ENCODE data around the gene NCOA3.
"Not testable (repeated sequence)": the region's sequence is repeated elsewhere in the genome, so short reads cannot be mapped to it uniquely, and the experiment has no call there.

Gene NCOA3

GRCh38 chr20:47571426-47571825, 69.7 kb downstream of the NCOA3 start:
- no peak for DNase-seq

- DNase-seq, result no peak
These were observed 70.5 kb downstream of the NCOA3 start for GRCh38 chr20:47572105-47572729.

- no peak for DNase-seq
These were observed 71.9 kb downstream of the NCOA3 start for GRCh38 chr20:47573559-47573958.

GRCh38 chr20:47574616-47575364, 73.1 kb downstream of the NCOA3 start:
- DNase-seq, result peak; percentile 47

GRCh38 chr20:47576516-47577033, 74.9 kb downstream of the NCOA3 start:
- peak; percentile 83 for DNase-seq

GRCh38 chr20:47577314-47577713, 75.6 kb downstream of the NCOA3 start:
- no peak for DNase-seq

- no peak for DNase-seq
These were observed 76.9 kb downstream of the NCOA3 start for GRCh38 chr20:47578543-47578942.

GRCh38 chr20:47580686-47581085, 79.0 kb downstream of the NCOA3 start:
- DNase-seq, result not testable (repeated sequence)

GRCh38 chr20:47581090-47581489, 79.4 kb downstream of the NCOA3 start:
- DNase-seq, result no peak

GRCh38 chr20:47583551-47583950, 81.9 kb downstream of the NCOA3 start:
- no peak for DNase-seq

- no peak for DNase-seq
These were observed 83.5 kb downstream of the NCOA3 start for GRCh38 chr20:47585087-47585747.

- no peak for DNase-seq
These were observed 85.1 kb downstream of the NCOA3 start for GRCh38 chr20:47586649-47587294.

GRCh38 chr20:47588158-47588557, 86.5 kb downstream of the NCOA3 start:
- DNase-seq, result no peak

GRCh38 chr20:47591231-47591630, 89.5 kb downstream of the NCOA3 start:
- no peak for DNase-seq

- DNase-seq, result no peak
These were observed 92.5 kb downstream of the NCOA3 start for GRCh38 chr20:47594157-47594556.

- not testable (repeated sequence) for DNase-seq
These were observed 93.5 kb downstream of the NCOA3 start for GRCh38 chr20:47595138-47595537.

- DNase-seq, result no peak
These were observed 94.4 kb downstream of the NCOA3 start for GRCh38 chr20:47596003-47596571.

GRCh38 chr20:47597090-47597489, 95.4 kb downstream of the NCOA3 start:
- DNase-seq, result no peak

- no peak for DNase-seq
These were observed 97.4 kb downstream of the NCOA3 start for GRCh38 chr20:47598911-47599744.

- DNase-seq, result no peak
These were observed 99.4 kb downstream of the NCOA3 start for GRCh38 chr20:47600967-47601547.

- DNase-seq, result no peak
These were observed 101.6 kb downstream of the NCOA3 start for GRCh38 chr20:47603260-47603659.

Measured in HCEC 1CT (cell line).